ENCODE measurements around the gene DNAJC5.
A peak's percentile ranks its signal among the peaks of the same experiment; 100 is the strongest.
"Not testable (repeated sequence)": the region's sequence is repeated elsewhere in the genome, so short reads cannot be mapped to it uniquely, and the experiment has no call there.

DNAJC5 gene

DNA sequence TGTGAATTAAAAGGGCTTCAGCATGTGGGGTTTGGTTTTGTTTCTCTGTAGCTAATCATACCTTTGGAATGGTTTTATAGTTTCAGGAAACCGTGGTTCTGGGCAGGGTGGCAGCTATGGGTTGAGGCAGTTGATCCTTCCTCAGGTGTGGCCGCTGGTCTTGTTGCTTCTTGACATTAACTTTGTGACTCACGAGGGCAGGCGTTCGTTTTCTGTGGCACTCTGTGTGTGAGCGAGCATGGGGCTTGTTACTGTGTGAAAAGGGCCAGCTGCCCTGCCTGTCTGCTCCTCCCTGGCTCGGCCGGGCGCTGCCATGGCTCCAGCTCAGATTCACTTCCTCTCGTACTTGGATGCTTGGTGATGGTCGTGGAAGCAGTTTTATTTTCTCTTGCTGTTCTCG, 16.2 kb downstream of the DNAJC5 start:
- no peak for DNase-seq (ENCODE audit: low spot score)

DNA sequence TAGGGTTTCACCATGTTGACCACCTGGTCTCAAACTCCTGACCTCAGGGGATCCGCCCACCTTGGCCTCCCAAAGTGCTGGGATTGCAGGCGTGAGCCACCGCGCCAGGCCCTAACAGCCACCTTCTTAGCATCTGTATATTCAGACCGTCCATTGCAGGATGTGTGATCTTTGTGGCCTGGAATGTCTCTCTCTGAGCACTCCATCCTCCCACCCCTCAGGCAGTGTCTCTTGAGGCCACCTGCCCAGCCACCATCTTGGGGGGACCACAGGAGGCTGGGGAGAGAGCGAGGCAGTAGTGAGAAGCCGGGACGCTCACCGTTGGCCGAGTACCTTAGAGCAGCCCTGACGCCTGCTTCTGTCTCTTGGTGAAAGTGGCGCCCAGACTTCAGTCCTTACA, 18.8 kb downstream of the DNAJC5 start:
- no peak for DNase-seq (ENCODE audit: low spot score)

GRCh38 chr20:63915471-63915870, 20.5 kb downstream of the DNAJC5 start:
- DNase-seq (ENCODE audit: low spot score), result no peak

GRCh38 chr20:63916371-63916939, 21.5 kb downstream of the DNAJC5 start:
- not testable (repeated sequence) for DNase-seq (ENCODE audit: low spot score)

DNA sequence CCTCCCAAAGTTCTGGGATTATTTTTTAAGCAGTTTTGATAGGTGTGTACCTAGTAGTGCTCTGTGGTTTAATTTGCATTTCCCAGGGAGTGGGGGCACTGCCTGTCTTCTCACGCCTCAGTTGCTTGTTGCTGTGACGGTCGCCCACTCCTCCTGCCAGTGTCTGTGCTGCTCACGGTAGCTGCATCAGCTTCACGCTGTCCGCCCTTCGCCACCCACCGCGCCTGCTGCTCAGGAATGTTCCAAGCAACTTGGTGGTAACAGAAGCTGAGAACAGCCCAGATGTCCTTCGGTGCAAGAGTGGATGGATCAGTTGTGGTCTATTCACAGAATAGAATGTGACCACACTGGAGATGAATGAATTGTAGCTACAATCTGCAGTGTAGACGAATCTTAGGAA, 22.9 kb downstream of the DNAJC5 start:
- no peak for DNase-seq (ENCODE audit: low spot score)

GRCh38 chr20:63919130-63919529, 24.2 kb downstream of the DNAJC5 start:
- no peak for DNase-seq (ENCODE audit: low spot score)

GRCh38 chr20:63920226-63920625, 25.3 kb downstream of the DNAJC5 start:
- DNase-seq (ENCODE audit: low spot score), result no peak

GRCh38 chr20:63923651-63924050, 28.7 kb downstream of the DNAJC5 start:
- DNase-seq (ENCODE audit: low spot score), result no peak

- no peak for DNase-seq (ENCODE audit: low spot score)
These were observed 29.3 kb downstream of the DNAJC5 start for GRCh38 chr20:63924241-63924640.

DNA sequence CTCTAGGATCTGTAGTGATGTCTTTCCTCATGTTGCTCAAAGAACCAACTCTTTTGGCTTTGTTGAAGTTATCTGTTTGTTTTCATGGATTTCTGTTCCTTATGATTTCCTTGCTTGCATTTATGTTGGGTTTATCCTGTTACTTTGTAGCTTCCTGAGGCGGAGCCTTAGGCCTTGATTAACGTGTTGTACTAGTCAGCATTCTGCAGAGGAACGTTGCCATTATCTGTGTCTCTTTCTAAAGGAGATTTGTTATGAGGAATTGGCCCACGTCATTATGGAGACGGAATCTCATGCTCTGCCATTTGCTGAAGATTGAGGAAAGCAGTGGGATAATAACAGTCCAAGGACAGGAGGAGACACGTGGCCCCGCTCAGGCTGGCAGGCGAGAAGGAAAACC, 31.4 kb downstream of the DNAJC5 start:
- no peak for DNase-seq (ENCODE audit: low spot score)

GRCh38 chr20:63929071-63929470, 34.1 kb downstream of the DNAJC5 start:
- DNase-seq (ENCODE audit: low spot score), result no peak

GRCh38 chr20:63929473-63929883, 34.6 kb downstream of the DNAJC5 start:
- DNase-seq (ENCODE audit: low spot score), result not testable (repeated sequence)

- DNase-seq (ENCODE audit: low spot score), result no peak
These were observed 36.1 kb downstream of the DNAJC5 start for GRCh38 chr20:63930971-63931553.

DNA sequence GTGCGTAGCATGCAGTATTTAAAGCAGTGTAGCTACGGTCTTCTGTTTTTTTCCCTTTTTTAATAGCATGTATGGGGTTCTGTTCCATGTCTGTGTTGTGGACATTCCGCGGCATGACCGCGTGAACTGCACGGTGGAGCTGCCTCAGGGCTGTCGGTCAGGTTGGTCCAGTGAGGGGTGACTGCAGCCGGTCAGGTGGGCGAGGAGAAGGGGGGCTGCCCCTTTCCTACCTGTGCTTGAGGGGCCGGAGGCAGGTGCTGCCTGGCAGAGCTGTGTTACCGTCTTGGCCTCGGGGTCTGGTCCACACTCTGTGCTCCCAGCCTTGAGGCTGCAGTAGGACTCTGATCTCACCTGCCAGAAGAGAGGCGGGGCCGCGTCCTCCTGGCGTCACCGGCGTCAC, 36.8 kb downstream of the DNAJC5 start:
- DNase-seq (ENCODE audit: low spot score), result no peak

- DNase-seq (ENCODE audit: low spot score), result no peak
These were observed 37.8 kb downstream of the DNAJC5 start for GRCh38 chr20:63932606-63933160.

GRCh38 chr20:63933646-63934045, 38.7 kb downstream of the DNAJC5 start:
- no peak for DNase-seq (ENCODE audit: low spot score)

DNA sequence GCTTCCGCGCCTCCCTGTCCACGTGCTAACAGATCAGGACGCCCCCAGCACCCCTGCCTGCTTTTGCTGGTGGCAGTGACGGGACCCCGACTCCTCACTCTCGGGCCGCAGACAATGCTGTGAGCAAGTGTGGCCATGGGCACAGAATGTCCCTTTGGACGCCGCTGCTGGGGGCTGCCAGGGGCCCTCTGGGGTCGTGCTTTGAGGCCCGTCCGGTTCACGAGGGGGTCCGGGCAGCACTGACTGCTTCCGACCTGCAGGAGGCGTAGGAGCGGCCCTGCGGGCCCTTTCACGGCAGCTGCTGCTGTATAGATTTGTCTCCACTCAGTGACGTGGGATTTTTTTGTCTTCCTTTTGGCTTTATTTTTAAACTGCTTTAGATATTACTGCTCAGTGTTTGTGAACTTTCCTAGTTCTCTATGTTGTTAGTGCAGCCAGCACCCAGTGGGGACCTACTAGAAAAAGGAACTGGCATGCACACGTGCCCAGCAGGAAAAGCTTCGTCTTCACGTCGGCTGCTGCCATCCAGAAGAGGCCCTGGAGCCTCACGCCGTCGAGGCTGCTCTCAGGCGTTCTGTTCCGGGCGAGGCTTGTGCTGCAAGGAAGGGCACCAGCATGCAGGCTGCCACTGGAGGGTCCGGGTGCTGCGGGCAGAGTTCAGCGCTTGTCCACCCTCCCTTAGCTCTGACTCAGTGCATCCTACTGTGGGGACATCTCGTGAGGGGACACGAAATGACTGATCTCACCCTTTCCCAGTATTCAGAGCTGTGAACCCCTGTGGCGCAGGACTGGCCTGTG, 39.5 kb downstream of the DNAJC5 start:
- DNase-seq (ENCODE audit: low spot score), result peak; percentile 69

DNA sequence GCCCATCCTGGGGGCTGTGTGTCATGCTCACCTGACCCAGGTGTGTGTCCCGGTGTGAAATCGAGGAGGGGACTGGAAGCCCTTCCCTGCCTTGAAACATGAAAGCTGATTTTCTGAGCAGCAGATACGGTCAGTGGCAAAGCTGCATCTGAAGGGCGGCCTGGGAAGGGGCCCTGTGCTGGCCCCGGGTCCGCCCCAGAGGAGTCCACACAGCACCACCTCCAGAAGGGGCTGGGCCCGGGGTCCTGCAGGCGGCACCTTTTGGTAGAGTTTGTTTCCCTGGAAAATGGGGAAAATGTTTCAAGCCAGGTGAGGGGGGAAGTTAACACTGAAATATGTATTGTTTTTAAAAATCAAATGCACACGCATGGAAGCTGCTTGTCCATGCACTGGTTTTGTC, 40.5 kb downstream of the DNAJC5 start:
- no peak for DNase-seq (ENCODE audit: low spot score)

DNA sequence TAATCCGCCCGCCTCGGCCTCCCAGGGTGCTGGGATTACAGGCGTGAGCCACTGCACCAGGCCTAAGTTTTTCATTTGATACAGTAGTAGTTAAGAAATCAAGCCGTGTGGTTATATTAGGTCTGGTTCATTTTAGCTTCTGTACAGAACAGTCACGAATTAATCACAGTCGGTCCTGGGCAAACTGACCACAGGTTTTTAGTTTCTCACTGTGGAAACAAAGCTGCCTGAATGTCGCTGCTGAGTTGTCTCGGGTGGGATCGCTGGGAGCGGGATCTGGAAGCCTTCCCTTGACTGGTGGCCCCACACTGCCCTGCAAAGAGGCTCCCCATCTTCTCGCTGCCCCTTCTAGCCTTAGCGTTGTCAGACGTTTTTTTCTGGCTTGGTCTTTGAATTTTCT, 42.7 kb downstream of the DNAJC5 start:
- DNase-seq (ENCODE audit: low spot score), result no peak

GRCh38 chr20:63939061-63939935, 44.4 kb downstream of the DNAJC5 start:
- DNase-seq (ENCODE audit: low spot score), result no peak

GRCh38 chr20:63940071-63940471, 45.1 kb downstream of the DNAJC5 start:
- DNase-seq (ENCODE audit: low spot score), result no peak

Measured in ecto neural progenitor cell (in vitro differentiated cells).